Retinal pigment epithelial cell (primary cell): ENCODE data around the gene OPRL1.

Experiments used
- DNase-seq: peaks from one replicate; pipeline ENCODE4 v3.0.0-alpha.2; 2010; ENCODE audit warnings: low read depth
- H3K4me3 ChIP-seq: 2 replicates; pipeline ENCODE4 v1.5.1; 2011; ENCODE audit warnings: mild to moderate bottlenecking, low read length, control low read depth, moderate library complexity
- CTCF ChIP-seq: conservative IDR thresholded peaks from 2 replicates; pipeline ENCODE4 v1.5.1; 2011; ENCODE audit warnings: low read depth, low read length, control low read depth, inconsistent platforms

Gene OPRL1

DNA sequence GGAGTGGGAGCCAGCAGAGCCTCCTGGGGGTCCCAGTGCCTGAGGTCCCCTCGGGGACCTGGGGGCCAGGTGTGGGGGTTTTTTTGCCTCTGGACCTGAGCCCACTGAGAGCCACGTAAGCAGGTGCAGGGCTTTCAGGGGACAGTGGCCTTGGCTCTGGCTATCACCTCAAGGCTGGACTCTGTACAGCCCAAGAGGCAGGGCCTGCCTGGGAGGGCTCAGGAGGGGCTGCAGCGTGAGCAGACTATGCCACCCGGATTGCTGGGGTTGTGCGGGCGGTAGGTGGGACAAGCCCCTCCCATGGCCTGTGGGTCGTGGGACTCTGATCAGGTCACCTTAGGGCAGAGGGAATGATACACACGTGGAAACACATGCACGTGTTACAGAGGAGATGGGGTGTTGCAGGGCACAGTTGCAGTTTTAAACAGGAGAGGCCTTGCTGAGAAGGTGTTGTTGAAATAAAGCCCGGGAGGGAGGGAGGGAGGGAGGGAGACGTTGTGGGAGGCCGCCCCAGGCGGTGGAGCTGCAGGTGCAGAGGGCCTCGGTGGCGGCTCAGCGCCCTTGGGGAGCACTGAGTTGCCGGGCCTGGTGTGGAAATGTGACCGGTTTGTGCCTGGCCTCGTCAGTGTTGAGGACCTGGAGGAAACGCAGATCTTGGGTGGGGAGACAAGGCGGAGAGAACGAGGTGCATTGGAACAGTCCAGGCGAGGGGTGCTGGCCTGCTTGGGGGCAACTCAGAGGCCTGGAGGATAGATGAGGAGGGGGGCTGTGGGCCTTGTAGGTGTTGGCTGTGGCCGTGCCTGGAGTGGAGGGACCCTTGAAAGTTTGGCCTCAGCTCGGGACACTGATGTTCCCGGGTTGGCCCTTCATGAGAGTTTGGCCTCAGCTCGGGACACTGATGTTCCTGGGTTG lies 14.6 kb upstream of the OPRL1 start:
- no peak for DNase-seq
- H3K4me3 ChIP-seq, result no peak overlapping the region
- TF ChIP-seq CTCF, result no peak

GRCh38 chr20:64065974-64066343 lies 13.9 kb upstream of the OPRL1 start:
- no peak overlapping the region for H3K4me3 ChIP-seq
- TF ChIP-seq CTCF, result no peak
- no peak for DNase-seq

DNA sequence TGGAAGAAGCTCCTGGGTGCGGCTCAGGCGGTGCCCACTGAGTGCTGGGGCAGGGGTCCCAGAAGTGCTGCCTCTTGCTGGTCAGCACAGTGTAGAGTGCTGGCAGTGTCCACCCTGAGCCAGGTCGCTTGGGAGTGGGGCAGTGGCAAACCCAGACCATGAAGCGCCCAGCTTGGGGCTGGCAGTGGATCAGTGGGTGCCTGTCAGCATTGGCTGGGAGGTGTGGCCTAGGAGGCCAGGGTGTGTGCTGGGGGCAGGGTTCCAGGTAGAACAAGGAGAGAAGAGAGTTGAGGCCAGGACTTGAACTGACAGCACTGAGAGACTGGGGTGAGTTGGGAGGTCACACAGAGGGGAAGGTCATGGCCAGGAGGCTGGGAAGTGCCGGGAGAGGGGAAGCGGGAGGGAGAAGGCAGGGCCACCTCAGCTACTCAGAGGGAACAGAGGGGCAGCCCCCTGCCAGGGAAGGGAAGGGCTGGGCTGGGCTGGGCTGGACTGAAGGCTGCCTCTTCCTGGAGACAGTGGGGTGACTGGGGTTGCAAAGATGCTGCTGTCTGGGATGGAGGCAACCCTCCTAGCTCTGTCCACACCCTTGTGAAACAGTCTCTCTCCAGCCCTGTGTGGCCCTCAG lies 12.8 kb upstream of the OPRL1 start:
- H3K4me3 ChIP-seq, result no peak overlapping the region
- no peak for DNase-seq
- TF ChIP-seq CTCF, result no peak

DNA sequence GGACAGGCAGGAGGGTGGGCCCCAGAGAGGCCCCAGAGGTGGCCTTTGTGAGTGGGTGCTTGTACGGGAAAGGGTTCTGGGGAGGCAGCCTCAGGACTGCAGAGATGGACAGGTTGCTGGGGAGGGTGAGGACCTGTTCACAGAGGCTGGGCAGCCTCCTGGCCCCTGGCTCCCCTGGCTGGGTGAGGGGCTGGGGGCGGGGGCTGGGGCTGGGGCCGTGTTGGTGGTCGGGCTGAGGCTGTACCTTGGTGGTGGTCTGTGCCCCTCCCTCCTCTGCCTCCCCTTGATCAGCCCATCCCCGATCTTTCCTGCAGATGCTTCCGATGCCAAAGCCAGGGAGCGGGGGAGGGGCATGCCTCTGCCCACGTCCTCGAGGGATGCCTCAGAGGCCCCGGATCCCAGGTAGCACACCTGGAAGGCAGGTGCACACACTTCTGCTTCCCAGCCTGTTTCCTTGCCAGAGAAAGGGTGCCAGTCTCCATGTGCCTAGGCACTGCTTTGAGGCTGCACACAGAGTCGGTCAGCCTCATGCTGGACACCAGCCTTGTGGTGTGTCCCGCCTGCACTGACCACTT lies 12.1 kb upstream of the OPRL1 start:
- no peak for TF ChIP-seq CTCF
- H3K4me3 ChIP-seq, result no peak overlapping the region
- no peak for DNase-seq

DNA sequence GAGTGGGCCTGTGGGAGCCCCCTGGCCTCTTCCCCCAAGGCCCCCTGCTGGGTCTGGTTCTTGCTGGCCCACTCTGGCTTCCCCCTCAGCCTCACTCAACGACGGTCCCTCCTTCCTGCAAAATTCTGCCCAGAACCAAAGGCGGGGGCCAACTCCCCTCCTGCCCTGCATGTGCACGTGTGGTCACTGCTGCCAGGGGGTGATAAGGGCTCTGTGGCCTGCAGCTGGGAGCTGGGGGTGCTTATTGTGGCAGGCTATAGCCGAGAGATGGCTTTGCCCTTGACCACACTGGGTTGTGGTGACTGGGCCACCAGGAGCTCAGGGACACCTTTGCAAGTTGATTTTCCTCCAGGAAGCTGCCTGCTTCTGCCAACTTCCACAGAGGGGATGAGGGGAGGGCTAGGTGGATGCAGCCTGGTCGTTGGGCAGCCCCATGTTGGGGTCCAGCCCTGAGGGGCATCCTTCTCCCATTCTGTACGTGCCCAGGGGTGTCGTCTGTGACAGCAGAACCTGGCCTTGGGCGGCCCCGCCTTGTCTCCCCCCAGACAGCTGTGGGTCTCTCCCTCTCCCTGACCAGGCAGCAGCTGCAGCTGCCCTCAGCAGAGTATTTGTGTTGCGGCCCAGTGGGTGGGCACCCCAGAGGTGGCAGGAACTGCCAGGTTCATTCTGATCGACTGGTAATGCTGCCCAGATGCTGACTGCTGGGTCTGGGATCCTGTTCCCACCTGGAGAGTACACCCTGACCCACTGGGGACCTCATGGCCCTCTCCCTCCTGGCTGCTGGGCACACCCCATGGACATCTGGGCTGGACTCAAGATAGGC lies 11.3 kb upstream of the OPRL1 start:
- DNase-seq, result no peak
- H3K4me3 ChIP-seq, result no peak overlapping the region
- TF ChIP-seq CTCF, result no peak

DNA sequence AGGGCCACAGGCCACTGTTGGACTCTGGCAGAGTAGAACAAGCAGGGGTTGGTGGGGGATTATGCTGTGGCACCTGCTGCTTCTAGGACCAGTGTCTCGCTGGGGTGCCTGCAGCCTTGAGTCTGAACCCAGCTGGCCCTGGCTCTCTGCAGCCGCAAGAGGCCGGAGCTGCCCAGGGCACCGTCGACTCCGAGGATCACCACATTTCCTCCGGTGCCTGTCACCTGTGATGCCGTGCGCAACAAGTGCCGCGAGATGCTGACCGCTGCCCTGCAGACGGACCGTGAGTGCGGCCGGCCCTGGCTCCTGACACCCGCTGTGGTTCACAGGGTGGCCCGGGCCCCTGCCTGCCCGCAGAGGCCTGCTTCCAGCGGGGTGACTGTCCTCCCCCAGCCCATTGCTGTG lies 10.7 kb upstream of the OPRL1 start:
- no peak for TF ChIP-seq CTCF

More for the DNA sequence above, 10.7 kb upstream of the OPRL1 start:
- no peak for DNase-seq
- H3K4me3 ChIP-seq, result no peak overlapping the region
